GM18873 (cell line): ENCODE data around the gene ILF3.

ENCODE experiments used
- ATAC-seq: cut with Tn5 transposase; IDR thresholded peaks from one replicate; pipeline ENCODE4 v1.9.1; 2021; ENCODE audit warnings: mild to moderate bottlenecking, moderate library complexity, moderate number of reproducible peaks; ENCODE audit not compliant: unreplicated experiment, low FRiP score

ILF3 gene

DNA sequence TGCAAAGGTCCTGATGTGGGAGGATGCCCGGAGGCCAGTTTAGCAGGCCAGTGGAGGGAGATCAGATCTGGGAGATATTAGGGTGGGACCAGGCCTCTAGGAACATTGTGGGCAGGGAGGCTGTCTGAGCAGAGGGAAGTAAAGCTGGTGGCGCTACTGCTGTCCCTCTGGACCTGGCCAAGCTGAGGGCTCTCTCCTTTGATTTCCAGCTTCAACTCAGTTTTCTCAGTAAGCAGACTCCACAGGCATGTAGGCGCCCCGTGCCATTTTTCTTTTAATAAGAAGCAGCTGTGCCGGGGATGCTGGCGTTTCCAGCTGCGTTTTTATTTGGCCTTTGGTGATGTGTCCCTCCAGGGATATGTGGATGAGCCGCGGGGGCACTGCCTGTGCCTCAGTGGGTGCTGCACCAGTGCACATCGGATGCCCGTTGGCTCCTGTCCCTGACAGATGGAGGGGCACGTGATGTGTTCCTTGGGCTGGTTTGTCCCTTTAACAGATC is 70.5 kb downstream of the ILF3 start:
- no peak for ATAC-seq

- no peak for ATAC-seq
Observed at GRCh38 chr19:10725415-10725814, 71.3 kb downstream of the ILF3 start.

DNA sequence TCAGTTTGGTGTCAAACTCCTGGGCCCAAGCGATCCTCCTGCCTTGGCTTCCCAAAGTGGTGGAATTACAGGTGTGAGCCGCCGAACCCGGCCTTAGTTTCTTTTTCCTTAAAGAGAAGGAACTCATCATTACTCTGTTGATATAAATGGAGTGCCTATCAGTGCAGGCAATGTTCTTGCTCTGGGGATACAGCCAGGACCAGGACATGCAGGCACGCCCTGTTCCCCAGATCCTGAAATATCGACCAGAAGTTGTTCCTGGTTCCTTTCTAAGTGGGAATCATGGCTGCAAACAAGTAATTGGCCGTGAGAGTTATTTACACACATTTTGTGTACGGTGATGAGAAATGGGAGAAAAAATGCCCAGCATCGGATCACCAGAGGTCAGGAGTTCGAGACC is 72.1 kb downstream of the ILF3 start:
- no peak for ATAC-seq

- ATAC-seq, result no peak
Observed at GRCh38 chr19:10727685-10728201, 73.6 kb downstream of the ILF3 start.

GRCh38 chr19:10729411-10729810 is 75.3 kb downstream of the ILF3 start:
- no peak for ATAC-seq

- ATAC-seq, result no peak
Observed at GRCh38 chr19:10730932-10731331, 76.8 kb downstream of the ILF3 start.

DNA sequence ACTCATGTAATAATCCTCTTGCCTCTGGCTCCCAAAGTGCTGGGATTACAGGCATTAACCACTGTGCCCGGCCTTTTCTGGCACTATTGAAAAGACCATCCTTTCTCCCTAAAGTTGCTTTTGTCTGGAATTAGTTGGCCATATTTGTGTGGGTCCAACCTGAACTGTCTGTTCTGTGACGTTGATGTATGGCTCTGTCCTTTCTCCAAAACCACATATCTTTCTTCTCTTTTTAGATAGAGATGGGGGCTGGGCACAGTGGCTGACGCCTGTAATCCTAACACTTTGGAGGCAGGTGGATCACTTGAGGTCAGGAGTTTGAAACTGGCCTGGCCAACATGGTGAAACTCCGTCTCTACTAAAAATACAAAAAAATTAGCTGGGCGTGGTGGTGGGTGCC is 81.6 kb downstream of the ILF3 start:
- ATAC-seq, result no peak

DNA sequence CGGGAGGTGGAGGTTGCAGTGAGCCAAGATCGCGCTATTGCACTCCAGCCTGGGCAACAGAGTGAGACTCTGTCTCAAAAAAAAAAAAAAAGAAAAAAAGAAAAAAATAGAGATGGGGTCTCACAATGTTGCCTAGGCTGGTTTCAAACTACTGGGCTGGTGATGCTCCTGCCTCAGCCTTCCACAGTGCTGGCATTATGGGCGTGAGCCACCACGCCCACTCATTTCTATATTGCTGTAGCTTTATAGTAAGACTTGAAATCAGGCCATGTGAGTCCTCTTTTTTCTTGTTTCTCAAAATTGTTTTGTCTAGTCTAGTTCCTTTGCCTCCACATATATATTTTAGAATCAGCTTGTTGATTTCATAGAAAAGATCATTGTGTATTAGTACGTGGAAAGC is 82.0 kb downstream of the ILF3 start:
- no peak for ATAC-seq

- ATAC-seq, result no peak
Observed at GRCh38 chr19:10736916-10737551, 82.9 kb downstream of the ILF3 start.

- ATAC-seq, result no peak
Observed at GRCh38 chr19:10737722-10738121, 83.6 kb downstream of the ILF3 start.

- ATAC-seq, result no peak
Observed at GRCh38 chr19:10740798-10741197, 86.7 kb downstream of the ILF3 start.
